GM19467 (cell line): ENCODE measurements around the gene CACNG1.

ENCODE experiments used
- ATAC-seq: cut with Tn5 transposase; IDR thresholded peaks from one replicate; pipeline ENCODE4 v1.9.1; 2021; ENCODE audit warnings: mild to moderate bottlenecking, moderate library complexity; ENCODE audit not compliant: unreplicated experiment

Gene CACNG1

GRCh38 chr17:67050471-67051154 is 6.3 kb downstream of the CACNG1 start:
- ATAC-seq = no peak

GRCh38 chr17:67051155-67051538 is 6.8 kb downstream of the CACNG1 start:
- ATAC-seq = no peak

DNA sequence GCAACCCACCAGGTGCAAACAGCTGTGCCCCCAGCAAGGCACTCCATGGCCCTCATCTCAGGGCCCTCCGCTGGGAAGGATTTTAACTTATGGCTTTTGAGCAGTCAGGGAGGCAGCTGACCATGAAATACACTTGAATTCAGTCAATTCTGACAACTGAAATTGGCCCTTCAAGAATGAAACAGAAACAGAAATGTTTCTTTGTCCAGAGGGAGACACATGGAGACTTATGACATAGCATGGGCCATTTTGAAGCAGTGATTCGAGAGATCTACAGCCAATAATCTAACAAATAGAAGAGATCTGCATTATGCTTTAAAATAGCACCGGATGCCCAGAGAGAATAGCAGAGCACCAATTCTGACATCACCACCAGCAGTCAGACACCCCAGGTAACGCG is 7.5 kb downstream of the CACNG1 start:
- ATAC-seq = no peak

DNA sequence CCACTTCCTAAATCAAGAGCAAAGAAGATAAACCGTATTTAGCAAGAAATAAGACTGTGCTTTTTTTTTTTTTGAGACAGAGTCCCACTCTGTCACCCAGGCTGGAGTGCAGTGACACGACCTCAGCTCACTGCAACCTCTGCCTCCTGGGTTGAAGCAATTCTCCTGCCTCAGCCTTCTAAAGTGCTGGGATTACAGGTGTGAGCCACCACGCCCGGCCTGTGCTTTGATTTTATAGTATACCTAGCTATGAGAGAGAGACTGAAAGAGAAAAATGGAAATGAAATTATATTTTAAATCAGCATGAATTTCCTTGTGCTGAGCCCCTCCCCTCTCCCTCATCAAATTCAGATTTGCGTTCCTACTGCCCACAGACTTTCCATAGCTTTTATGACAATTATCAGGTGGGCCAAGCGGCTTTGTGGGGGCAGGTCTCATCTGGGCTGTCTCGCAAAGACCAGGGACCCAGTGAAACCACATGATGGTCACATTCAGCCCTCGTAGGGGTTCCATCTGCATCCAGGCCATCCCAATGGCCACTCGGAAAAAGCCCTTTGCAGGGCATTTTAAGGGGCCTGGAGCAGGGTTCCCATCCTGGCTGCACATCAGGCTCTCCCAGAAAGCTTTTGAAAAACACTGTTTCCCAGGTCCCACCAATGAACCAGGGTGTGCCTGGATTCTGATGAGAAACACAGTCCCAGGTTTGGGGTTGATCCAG is 8.5 kb downstream of the CACNG1 start:
- ATAC-seq = no peak

DNA sequence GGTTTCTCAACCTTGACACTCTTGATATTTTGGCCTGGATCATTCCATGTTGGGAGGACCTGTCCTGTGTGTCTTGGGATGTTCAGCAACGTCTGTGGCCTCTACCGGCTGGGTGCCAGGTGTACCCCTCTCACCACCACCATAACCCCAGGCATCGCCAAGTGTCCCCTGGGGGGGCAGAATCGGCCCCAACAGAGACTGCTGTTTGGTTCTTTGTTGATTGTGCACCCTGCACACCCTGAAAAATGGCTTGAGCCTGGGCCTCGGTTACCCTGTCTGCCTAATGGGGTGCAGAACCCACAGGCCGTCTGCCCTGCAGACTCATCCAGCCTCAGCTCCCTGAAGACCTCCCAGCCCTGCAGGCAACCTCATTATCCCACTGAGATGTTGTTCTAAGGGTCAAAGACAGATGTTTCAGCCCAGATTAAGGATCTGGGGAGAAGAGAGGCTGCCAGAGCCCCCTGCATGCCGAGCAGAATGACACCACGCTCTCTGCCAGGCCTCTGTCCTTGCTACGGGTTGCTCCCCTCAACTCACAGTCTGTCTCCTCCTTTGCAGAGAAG is 9.2 kb downstream of the CACNG1 start:
- ATAC-seq = no peak

DNA sequence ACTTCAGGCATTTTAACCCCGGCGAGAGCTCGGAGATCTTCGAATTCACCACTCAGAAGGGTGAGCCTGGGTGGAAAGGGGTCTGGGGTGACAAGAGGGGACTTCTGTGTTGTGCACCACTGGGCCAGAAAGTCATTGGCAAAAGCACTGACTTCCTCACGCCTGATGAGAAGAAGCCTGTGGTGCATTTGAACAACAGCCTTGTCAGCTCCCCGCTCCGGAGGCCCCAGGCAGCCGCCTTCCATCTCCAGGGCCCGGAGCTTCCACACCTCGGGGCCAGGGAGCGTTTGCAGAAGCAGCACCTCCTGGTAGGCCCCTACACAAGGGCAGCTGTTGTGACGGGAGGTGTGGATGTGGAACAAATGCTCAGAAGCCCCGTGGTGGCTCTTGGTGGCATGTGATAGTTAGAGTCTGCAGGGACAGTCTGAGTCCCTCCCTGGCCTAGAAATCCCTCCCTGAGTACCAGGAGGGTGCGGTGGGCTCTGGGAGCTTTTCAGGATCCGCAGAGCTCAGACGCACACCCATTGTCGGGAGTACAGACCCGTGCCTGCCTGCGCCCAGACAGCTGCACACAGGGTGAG is 9.7 kb downstream of the CACNG1 start:
- no peak for ATAC-seq

GRCh38 chr17:67054608-67055007 is 10.3 kb downstream of the CACNG1 start:
- ATAC-seq = no peak

GRCh38 chr17:67055041-67055443 is 10.7 kb downstream of the CACNG1 start:
- ATAC-seq = no peak

DNA sequence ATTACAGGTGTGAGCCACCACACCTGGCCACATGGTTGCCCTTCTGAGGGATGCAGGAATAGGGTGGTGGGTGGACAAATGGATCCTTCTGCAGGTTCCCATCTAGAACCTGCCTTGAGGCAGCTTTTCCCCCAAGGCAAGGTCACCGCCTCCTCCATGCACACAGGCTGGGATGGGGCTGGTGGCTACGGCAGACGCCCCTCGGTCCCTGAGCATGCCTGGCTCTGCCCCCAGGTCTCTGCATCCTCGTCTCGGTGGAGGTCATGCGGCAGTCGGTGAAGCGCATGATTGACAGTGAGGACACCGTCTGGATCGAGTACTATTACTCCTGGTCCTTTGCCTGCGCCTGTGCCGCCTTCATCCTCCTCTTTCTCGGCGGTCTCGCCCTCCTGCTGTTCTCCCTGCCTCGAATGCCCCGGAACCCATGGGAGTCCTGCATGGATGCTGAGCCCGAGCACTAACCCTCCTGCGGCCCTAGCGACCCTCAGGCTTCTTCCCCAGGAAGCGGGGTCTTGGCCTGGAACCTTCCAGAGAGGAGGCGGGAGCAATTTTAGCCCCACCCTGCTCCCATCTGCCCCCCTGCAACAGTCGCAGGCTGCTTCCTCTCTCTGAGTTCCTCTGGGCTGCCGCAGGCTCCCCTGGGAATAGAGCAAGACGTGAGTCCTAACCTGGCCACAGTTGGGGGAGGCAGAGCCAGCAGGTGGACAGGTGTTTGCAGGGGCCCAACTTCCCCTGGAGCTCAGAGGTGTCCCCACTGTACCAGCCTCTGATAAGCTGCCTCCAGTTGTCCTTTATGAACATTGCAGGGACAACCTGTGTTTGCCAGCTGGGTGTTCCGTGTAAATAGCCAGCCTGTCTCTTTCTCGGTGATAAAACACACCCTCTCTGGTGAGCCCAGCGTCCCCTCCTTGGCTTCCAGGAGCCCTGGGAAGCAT is 11.7 kb downstream of the CACNG1 start:
- no peak for ATAC-seq

DNA sequence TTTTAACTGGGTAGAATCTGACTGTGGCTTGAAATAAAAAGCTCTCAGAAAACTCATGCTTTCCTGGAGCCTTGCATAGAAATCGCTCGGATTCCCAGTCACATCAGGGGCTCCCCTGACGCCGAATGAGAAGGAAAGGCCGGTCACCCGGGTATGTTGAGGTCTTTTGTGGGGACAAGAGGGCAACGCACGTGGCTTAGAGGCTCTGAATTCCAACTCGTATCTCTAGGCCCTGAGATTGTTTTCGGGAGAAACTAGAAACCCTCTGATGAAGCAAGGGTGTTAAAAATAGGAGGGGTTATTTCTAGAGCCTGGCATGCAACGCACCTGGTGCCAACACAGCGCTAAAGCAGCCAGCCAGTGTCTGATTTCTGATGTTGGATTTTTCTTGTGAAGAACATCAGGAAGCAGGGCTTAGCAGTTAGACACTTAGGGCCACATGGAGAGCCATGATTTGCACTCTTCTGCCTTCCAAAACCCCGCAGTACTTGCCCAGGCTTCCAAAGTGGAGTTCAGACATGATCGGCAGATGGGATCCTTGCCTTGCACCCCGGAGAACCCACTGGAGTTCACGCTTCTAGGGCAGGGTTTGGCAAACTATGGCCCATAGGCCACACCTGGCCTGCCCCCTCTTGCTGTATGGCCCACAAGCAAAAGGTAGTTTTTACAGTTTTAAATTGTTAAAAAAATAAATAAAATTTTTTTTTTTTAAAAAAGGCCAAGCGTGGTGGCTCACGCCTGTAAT is 12.6 kb downstream of the CACNG1 start:
- ATAC-seq = no peak

- ATAC-seq = no peak
Measured at GRCh38 chr17:67058036-67058435, 13.7 kb downstream of the CACNG1 start.

GRCh38 chr17:67059372-67059771 is 15.0 kb downstream of the CACNG1 start:
- no peak for ATAC-seq

DNA sequence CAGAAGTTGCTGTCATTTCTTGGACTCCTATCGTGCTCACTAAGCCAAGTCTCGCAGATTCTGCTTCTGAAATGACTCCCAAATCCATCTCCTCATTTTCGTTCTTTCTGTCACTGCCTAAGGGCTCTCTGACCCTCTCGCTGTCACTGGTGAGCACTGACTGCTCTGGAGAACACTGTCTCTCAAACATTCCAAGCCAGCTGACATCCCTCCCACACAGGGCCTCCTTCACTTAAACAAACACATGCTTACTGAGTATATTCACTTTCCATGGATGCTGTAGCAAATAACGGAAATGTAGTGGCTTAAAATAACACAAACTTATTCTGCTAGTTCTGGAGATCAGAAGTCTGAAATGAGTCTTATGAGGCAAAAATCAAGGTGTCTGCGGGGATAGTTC is 18.8 kb downstream of the CACNG1 start:
- ATAC-seq = no peak

GRCh38 chr17:67066717-67067116 is 22.4 kb downstream of the CACNG1 start:
- no peak for ATAC-seq

DNA sequence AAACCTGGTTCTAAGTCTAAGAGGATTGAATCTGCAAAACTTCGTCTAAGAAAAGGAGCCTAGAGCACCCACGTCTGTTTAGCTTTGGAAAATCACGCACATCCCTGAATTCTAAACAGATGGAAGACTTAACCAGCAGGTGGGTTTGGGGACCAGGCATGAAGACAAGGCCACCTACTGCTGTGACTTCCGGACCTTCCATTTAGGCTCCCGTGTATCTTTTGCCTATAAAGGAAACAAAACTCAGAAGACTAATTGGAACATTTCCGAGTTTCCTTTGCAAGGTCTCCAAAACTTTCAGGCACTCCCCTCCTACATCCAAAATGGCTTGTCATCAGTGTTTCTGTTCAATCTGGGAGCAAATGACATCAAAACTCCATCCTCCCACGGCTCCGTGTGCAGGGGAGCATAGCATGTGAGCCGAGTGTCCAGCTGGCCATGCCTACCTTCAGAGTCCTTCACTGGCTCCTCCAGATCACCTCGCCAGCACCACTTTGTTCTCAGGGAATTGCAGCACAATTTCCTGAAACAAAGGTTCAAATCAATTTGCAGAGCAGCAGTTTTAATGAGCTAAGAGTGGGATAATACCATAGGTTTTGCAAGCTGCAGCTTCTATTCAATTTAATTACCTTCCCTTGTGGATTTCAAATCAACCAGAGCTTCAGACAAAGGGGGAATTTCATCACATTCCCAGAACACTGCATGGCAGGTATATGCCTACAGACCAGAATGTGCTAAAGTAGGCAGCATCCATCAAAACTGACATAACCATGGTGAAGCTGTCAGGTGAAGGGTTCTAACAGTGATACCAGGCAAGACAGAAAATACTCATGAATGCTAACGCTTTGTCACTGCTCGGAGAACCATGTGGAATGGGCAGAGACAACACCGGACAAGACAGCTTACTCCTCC is 23.5 kb downstream of the CACNG1 start:
- no peak for ATAC-seq

DNA sequence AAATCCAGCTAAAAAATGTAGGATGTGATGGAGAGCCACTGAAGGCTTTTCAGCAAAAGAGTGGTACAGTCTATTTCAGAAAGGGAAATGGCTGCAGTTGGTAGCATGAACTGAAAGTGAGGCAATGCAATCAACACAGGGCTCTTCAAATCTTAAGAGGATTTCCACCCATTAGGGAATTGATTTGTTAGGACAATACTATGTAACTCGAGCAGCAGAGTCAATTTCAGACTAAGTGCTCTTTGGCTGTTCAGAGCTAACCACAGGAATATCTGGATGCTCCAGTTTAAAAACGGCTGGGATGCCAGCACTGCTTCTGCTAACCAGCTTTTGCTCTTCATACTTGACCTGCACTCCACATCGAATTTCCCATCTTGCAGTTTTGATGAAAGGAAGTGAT is 24.6 kb downstream of the CACNG1 start:
- no peak for ATAC-seq

DNA sequence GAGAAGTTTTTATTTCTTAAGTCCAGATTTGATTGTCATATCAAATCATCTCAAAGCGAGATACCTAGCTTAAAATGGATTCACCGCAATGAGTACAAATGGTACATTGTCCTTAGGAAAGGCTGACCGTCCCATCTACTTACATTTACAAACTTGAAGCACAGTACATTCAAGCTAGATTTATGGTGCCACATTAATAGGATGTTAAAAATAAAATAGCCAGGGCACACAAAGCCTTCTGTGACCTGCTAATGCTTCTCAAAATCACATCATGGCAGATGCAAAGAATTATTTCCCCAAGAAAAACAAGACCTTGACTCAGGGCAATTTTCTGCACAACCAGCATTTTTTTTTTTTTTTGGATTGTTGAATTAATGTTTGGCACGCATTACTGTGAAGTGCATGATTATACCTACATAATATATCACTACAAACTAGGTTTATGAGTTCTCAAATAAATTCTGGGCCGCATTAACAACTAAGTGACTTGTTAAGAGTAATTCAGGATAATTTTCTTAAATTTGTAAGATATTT is 25.3 kb downstream of the CACNG1 start:
- ATAC-seq = no peak

- ATAC-seq = no peak
Measured at GRCh38 chr17:67071595-67071994, 27.2 kb downstream of the CACNG1 start.

GRCh38 chr17:67072885-67073284 is 28.5 kb downstream of the CACNG1 start:
- ATAC-seq = no peak
